ENCODE measurements around the gene DRAXIN. TPM values are rescaled to one million over a fixed set of nuclear protein-coding genes. Genes with fewer than 3 reads are reported as not detected.
A peak's percentile ranks its signal among the peaks of the same experiment; 100 is the strongest.

Gene DRAXIN
- total RNA-seq, 2 experiments from 2014 or later = 0.02 to 0.04 TPM

DNA sequence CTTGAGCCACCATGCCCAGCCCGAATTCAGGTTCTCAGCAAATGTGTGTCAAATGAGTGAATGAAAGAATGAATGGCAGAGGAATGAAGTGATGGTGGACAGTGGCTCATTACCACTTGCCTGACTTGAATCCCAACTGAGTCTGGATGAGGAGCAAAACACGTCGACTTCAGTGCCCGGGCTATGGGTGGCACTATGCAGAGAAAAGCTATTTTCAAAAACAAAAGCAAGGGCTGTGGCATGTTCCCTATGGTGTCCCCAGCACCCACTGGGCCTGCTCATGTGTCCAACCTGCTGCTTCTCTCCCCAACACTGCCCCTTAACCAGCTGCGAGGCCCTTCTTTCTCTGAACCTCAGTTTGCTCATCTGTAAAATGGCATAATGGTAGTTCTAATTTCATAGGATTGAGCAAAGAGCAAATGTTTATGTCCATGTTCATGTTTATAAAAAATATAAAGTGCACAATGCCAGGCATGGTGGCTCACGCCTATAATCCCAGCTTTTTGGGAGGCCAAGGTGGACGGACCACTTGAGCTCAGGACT is 6.2 kb upstream of the DRAXIN start:
- H3K9me3 Mint-ChIP-seq (ENCODE audit: low read depth) = no peaks in the 10 kb centered on the region
- DNase-seq (no peak), ATAC-seq (no peak)
- peaks cover 6% of the 10 kb centered on the region for H3K4me1 Mint-ChIP-seq
- no peaks in the 10 kb centered on the region for H3K36me3 Mint-ChIP-seq (ENCODE audit: low read depth)
- intact Hi-C loops (cut with DNase I, micrococcal nuclease) = no loop called here
- CTCF ChIA-PET = interaction anchor here (0.6 to 1.3 kb wide), 4 partner anchors 22 to 1190 kb away, joined by 3 to 4 read pairs (median 4); no protein-coding TSS in a partner anchor
- H3K27me3 Mint-ChIP-seq = peaks cover 16% of the 10 kb centered on the region
- H3K4me3 Mint-ChIP-seq = no peak overlapping the region
- no peak overlapping the region for H3K27ac Mint-ChIP-seq
- POLR2A ChIA-PET = no interaction called here

DNA sequence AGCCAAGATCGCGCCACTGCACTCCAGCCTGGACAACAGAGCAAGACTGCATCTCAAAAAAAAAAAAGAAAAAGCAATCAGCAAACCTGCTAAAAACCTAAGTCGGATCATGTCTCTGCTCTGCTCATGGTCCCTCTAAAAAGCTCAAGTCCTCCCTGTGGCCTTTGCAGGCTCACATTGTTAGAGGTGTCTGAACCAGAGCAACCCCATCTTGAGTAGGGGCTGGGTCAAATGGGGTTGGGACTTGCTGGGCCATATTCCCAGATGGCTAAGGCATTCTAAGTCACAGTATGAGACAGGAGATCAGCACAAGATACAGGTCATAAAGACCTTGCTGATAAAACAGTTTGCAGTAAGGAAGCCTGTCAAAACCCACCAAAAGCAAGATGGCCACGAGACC is 3.0 kb upstream of the DRAXIN start:
- H3K4me3 Mint-ChIP-seq = no peak overlapping the region
- peaks cover 33% of the 10 kb centered on the region for H3K27me3 Mint-ChIP-seq
- ChIA-PET POLR2A (no interaction called here), CTCF (interaction anchor here (2.1 kb wide), 1 partner anchor 9 kb away, joined by 6 read pairs; no protein-coding TSS in a partner anchor)
- no peak overlapping the region for H3K27ac Mint-ChIP-seq
- intact Hi-C loops (cut with DNase I, micrococcal nuclease) = no loop called here
- DNase-seq (no peak), ATAC-seq (no peak)
- no peaks in the 10 kb centered on the region for H3K9me3 Mint-ChIP-seq (ENCODE audit: low read depth)
- H3K36me3 Mint-ChIP-seq (ENCODE audit: low read depth) = no peaks in the 10 kb centered on the region
- H3K4me1 Mint-ChIP-seq = peaks cover 20% of the 10 kb centered on the region

DNA sequence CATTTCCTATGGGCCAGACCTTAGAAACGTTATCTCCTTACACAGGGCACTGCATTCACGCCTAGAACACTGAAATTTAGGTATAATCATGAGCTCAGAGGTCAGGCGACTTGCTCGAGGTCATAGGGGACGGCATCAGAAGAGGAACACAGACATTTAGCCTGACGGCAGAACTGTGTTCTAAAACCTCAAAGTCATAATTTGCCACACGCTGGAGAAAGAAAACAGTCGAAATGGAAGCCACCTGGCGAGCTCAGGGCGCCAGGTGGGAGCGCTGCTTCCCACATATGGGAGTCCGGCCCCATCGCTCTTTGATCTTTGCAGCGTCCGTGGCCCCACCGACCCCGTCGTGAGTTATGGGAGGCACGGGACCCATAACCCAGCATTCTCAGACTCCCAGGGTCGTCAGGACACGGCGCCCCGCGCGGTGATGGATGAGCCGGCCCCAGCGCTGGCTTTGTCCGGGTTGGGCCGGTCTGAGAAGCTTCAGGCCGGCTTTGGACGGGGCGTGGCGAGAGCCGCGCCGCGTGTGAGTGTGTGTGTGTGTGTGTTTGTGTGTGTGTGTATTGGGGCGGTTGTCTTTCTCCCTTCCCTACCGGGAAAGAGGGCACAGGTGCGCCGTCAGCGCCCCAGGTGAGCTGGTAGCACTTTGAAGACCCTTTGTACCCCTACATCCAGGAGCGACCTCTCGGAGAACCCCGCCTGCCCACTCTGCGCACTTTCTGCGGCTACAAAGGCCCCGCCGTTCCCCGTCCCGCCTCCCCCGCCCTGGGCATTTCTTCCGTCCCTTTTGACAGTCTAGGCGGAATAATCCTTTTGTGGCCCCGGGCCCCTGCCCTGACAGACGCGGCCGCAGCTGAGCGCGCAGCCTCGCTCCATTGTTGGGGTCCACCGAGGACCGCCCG is 861 bp upstream of the DRAXIN start:
- CTCF ChIA-PET = no interaction called here
- peaks cover 24% of the 10 kb centered on the region for H3K4me1 Mint-ChIP-seq
- H3K4me3 Mint-ChIP-seq = no peak overlapping the region
- no peaks in the 10 kb centered on the region for H3K9me3 Mint-ChIP-seq (ENCODE audit: low read depth)
- H3K27ac Mint-ChIP-seq = no peak overlapping the region
- ATAC-seq (no peak), DNase-seq (no peak)
- POLR2A ChIA-PET = interaction anchor here (1.1 kb wide), 1 partner anchor 26 kb away, joined by 3 read pairs; the partner anchor contains the start of gene FBXO6
- intact Hi-C loops (cut with DNase I, micrococcal nuclease) = no loop called here
- peaks cover 38% of the 10 kb centered on the region for H3K27me3 Mint-ChIP-seq
- H3K36me3 Mint-ChIP-seq (ENCODE audit: low read depth) = no peaks in the 10 kb centered on the region

DNA sequence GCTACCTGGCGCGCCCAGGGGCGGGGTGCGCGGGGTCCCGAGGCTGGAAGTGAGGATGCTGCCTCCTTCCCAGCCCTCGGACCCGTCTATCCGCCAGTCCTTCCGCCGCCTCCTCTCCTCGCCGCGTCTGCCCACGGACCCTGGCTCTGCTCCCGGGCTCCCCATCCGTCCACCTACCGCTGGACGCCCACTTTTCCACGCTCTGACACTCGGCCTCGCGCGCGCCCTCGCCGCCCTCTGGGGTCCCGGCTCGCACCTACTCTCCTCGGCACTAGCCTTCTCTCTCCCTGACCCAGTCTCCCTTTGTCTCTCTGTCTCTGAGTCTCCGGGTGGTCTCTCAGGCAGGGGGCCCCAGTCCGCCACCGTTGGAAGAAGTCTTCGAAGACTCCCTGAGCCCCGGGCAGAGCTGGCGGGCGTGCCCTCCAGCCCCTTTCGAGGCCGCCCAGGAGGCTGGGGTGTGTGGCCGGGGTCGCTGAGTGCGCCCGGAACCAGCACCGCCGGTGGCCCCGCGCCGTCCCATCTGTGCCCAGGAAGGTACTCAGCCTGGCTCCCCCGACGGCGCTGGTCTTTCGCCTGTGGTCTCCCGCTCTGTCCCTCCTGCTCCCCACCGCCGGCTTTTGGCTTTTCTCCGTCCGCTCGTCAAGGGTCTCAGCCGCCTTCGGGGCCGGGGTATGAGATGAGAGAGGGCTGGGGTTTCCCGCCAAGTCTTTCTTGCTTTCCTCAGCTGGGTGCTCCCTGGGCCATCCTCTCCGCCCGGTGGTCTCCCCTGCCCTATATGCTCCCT is 610 bp downstream of the DRAXIN start:
- CTCF ChIA-PET = interaction anchor here (0.6 kb wide), 1 partner anchor 44 kb away, joined by 3 read pairs; no protein-coding TSS in a partner anchor

DNA sequence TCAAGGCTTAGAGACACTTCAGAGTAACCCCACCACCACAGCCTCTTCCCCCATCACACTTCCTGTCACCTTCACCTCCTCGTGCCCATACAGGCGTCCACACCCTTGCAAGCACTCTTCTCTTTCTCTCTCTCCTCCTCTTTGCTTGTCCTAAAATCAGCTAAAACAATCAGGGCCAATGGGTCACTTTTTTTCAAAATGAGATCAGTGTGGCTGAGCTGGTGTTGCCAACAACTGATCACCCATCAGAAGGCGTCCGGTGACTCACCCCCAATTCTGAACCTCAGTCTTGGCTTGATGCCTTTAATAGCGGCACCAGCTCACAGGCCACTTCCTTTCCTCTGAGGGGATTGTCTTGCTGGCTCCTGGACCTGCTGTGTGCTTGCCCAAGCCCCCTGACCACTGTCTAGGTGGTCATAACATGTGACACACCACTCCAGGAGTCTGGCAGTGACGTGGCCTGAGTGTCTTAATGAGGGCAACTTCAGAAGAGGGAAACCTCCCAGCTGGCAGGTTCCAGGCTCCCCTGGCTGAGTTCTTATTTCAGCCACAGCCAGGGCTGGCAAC is 1.6 kb downstream of the DRAXIN start:
- Mint-ChIP-seq H3K36me3 (ENCODE audit: low read depth) (no peaks in the 10 kb centered on the region), H3K4me1 (peaks cover 29% of the 10 kb centered on the region), H3K27me3 (peaks cover 34% of the 10 kb centered on the region), H3K9me3 (ENCODE audit: low read depth) (no peaks in the 10 kb centered on the region), H3K4me3 (no peak overlapping the region), H3K27ac (no peak overlapping the region)
- DNase-seq = peak; percentile 67
- intact Hi-C loops (cut with DNase I, micrococcal nuclease) = no loop called here
- CTCF ChIA-PET = interaction anchor here (0.8 to 1.0 kb wide), 3 partner anchors 10 to 42 kb away, joined by 3 to 4 read pairs (median 3); partner anchors contain the start of gene FBXO6
- POLR2A ChIA-PET = interaction anchor here (1.1 kb wide), 1 partner anchor 29 kb away, joined by 3 read pairs; the partner anchor contains the start of gene FBXO6
- ATAC-seq = peak; percentile 86

More for the DNA sequence above, 610 bp downstream of the DRAXIN start:
- POLR2A ChIA-PET = interaction anchor here (1.1 kb wide), 1 partner anchor 28 kb away, joined by 3 read pairs; the partner anchor contains the start of gene FBXO6
- H3K9me3 Mint-ChIP-seq (ENCODE audit: low read depth) = no peaks in the 10 kb centered on the region
- ATAC-seq = no peak
- DNase-seq = no peak
- intact Hi-C loops (cut with DNase I, micrococcal nuclease) = no loop called here
- peak overlapping the region; percentile 38 for H3K4me3 Mint-ChIP-seq
- H3K4me1 Mint-ChIP-seq = peaks cover 24% of the 10 kb centered on the region
- no peak overlapping the region for H3K27ac Mint-ChIP-seq
- H3K36me3 Mint-ChIP-seq (ENCODE audit: low read depth) = no peaks in the 10 kb centered on the region
- peaks cover 38% of the 10 kb centered on the region for H3K27me3 Mint-ChIP-seq

GRCh38 chr1:11693917-11694316 is 2.4 kb downstream of the DRAXIN start:
- CTCF ChIA-PET = no interaction called here

GRCh38 chr1:11695861-11696260 is 4.4 kb downstream of the DRAXIN start:
- POLR2A ChIA-PET = interaction anchor here (0.8 kb wide), 1 partner anchor 31 kb away, joined by 4 read pairs; no protein-coding TSS in a partner anchor
- Mint-ChIP-seq H3K4me1 (peaks cover 24% of the 10 kb centered on the region), H3K4me3 (no peak overlapping the region), H3K36me3 (ENCODE audit: low read depth) (no peaks in the 10 kb centered on the region), H3K27me3 (peaks cover 16% of the 10 kb centered on the region), H3K9me3 (ENCODE audit: low read depth) (no peaks in the 10 kb centered on the region), H3K27ac (no peak overlapping the region)
- CTCF ChIA-PET = no interaction called here
- no peak for DNase-seq
- no peak for ATAC-seq
- intact Hi-C loops (cut with DNase I, micrococcal nuclease) = no loop called here

More at GRCh38 chr1:11693917-11694316, 2.4 kb downstream of the DRAXIN start:
- POLR2A ChIA-PET = no interaction called here
- no peaks in the 10 kb centered on the region for H3K9me3 Mint-ChIP-seq (ENCODE audit: low read depth)
- H3K27ac Mint-ChIP-seq = no peak overlapping the region
- H3K4me1 Mint-ChIP-seq = peaks cover 31% of the 10 kb centered on the region
- no peak for DNase-seq
- intact Hi-C loops (cut with DNase I, micrococcal nuclease) = no loop called here
- no peak for ATAC-seq
- no peak overlapping the region for H3K4me3 Mint-ChIP-seq
- H3K27me3 Mint-ChIP-seq = peaks cover 29% of the 10 kb centered on the region
- no peaks in the 10 kb centered on the region for H3K36me3 Mint-ChIP-seq (ENCODE audit: low read depth)

DNA sequence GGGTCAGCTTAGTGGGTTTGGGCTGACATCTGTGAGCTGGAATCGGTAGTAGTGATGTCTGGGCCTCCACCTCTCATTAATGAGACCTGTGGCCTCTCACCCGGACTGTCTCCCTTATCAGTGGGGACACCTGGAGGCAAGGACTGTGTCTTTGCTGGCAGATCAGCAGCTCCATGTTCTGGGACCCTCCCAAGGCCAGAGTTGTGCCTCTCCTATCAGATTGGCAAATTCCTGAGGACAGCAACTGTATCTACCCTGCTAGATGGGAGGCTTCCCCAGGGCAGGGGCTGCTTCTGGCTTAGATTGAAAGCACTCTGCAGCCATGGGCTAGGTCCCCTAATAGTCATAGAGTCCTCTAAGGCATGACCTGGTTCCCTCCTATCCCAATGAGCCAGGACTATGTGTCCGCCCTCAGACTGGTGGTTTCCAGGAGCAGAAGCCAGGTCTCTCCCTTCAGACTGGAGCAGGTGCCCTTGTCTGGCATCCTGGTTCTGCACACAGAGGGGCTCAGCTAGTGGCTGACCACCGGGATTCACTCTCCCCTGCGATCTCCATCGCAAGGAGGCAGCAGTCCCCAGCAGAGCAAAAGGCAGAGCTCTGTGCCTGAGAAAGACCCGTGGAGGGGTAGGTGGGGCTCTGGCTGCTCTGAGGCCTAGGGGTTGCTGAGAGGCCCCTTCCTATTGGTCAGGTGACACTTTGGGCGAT is 5.8 kb downstream of the DRAXIN start:
- Mint-ChIP-seq H3K4me1 (peaks cover 20% of the 10 kb centered on the region), H3K4me3 (no peak overlapping the region), H3K27me3 (peaks cover 15% of the 10 kb centered on the region), H3K27ac (no peak overlapping the region), H3K36me3 (ENCODE audit: low read depth) (no peaks in the 10 kb centered on the region), H3K9me3 (ENCODE audit: low read depth) (no peaks in the 10 kb centered on the region)
- ChIA-PET CTCF (interaction anchor here (0.6 to 1.7 kb wide), 3 partner anchors 10 to 357 kb away, joined by 3 to 6 read pairs (median 4); no protein-coding TSS in a partner anchor), POLR2A (no interaction called here)
- intact Hi-C loops (cut with DNase I, micrococcal nuclease) = no loop called here
- DNase-seq (no peak), ATAC-seq (no peak)

DNA sequence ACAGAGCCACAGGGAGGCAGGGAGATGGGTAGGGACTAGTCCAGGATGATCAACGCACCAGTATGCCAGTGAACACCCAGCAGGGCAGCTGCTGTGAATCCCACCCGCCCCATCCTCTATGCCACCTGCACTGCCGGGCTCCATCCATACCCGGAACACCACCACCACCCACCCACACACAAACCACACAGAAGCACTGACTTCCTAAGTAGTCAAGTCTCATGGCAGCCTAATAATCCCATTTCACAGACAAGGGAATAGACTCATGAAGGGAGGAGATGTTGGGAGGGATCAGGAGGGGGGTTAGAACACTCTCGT is 6.3 kb downstream of the DRAXIN start:
- intact Hi-C loops (cut with DNase I, micrococcal nuclease) = no loop called here
- ATAC-seq = no peak
- H3K27me3 Mint-ChIP-seq = peaks cover 11% of the 10 kb centered on the region
- ChIA-PET CTCF (interaction anchor here (0.6 to 1.7 kb wide), 3 partner anchors 11 to 357 kb away, joined by 3 to 6 read pairs (median 4); no protein-coding TSS in a partner anchor), POLR2A (no interaction called here)
- no peaks in the 10 kb centered on the region for H3K9me3 Mint-ChIP-seq (ENCODE audit: low read depth)
- H3K4me1 Mint-ChIP-seq = peaks cover 15% of the 10 kb centered on the region
- no peaks in the 10 kb centered on the region for H3K36me3 Mint-ChIP-seq (ENCODE audit: low read depth)
- H3K27ac Mint-ChIP-seq = no peak overlapping the region
- no peak overlapping the region for H3K4me3 Mint-ChIP-seq
- no peak for DNase-seq

DNA sequence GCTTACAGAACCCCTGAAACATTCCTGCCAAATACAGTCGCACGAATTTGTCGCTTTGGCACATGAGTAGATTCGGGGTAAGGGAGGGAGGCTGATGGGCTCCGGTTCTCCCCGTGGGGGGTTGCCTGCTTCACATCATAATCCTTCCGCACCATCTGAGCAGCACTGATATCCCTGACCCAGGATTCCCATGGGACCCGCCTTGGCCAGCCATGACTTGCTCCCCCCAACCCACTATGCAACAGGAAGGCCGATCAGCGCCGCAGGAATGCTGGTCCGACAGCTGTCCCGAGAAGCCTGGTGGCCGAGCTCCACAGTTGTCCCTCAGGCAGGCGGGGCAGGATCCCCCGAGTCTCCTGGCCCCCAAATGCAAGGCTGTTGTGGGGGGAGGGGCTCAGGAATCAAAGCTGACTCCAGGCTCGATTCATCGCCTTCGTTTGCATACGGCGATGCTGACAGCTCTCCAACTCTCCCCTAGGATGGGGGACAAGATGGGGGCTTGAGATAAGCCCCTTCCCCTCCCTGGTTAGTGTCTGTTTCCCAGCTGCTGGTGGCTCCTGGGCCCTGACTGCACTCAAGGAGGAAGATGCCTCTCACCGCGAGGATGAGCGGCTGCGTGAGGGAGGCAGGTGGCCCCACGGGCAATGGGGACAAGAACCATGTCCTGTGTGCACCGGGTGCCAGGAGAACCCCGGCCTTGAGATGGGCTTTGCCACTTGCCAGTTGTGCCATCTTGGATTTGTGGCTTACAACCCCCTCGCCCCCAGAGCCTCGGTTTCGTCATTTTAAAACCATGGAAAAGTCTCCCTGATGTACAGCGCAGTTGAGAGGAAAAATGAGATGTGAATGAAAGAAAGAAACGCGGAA is 9.3 kb downstream of the DRAXIN start:
- Mint-ChIP-seq H3K27me3 (peaks cover 9% of the 10 kb centered on the region), H3K27ac (no peak overlapping the region), H3K4me1 (peaks cover 7% of the 10 kb centered on the region), H3K4me3 (no peak overlapping the region), H3K36me3 (ENCODE audit: low read depth) (no peaks in the 10 kb centered on the region), H3K9me3 (ENCODE audit: low read depth) (no peaks in the 10 kb centered on the region)
- no peak for DNase-seq
- intact Hi-C loops (cut with DNase I, micrococcal nuclease) = no loop called here
- no peak for ATAC-seq
- CTCF ChIA-PET = interaction anchor here (0.7 to 1.7 kb wide), 3 partner anchors 10 to 404 kb away, joined by 3 to 5 read pairs (median 4); no protein-coding TSS in a partner anchor
- POLR2A ChIA-PET = no interaction called here

All from activated CD4-positive, alpha-beta T cell treated with anti-CD3 and anti-CD28 coated beads for 36 hours (primary cell).